HG03025 (cell line): ENCODE measurements around the gene NLRP9.
A peak's percentile ranks its signal among the peaks of the same experiment; 100 is the strongest.

Experiments used
- ATAC-seq: cut with Tn5 transposase; IDR thresholded peaks from one replicate; pipeline ENCODE4 v1.9.1; 2021; ENCODE audit warnings: mild to moderate bottlenecking, moderate library complexity; ENCODE audit not compliant: unreplicated experiment, low FRiP score

NLRP9 gene

DNA sequence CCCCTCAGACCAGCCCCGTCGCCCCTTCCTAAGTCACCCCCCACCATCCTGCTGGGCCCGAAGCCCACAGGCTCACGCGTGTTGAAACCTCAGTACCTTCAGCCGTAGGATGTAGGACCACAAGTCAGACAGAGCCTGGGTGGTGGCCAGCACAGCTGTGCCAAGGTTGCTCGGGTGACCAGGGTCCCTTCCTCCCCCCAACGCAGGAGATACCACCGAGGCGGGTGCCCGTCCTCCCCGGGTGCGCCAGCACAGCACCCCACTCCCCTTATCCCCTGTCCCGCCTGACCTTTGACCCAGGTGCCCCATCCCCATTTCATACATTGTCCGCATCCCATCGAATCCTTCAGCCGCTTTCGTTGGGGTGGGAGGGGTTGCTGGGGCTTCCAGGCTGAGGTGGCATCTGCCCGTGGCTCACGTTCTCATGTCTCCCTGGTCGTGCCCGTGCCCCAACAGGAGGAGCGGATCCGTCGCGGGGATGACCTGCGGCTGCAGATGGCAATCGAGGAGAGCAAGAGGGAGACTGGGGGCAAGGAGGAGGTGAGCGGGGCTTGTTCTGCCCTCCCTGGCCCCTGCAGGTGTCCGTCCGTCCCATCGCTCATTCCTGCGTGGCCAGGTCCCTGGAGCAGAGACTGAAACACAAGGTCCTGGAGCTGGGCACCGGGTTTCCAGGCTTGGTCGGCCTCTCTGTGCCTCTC lies 48.6 kb downstream of the NLRP9 start:
- no peak for ATAC-seq

- ATAC-seq: no peak
Measured at GRCh38 chr19:55688422-55689218, 49.6 kb downstream of the NLRP9 start.

DNA sequence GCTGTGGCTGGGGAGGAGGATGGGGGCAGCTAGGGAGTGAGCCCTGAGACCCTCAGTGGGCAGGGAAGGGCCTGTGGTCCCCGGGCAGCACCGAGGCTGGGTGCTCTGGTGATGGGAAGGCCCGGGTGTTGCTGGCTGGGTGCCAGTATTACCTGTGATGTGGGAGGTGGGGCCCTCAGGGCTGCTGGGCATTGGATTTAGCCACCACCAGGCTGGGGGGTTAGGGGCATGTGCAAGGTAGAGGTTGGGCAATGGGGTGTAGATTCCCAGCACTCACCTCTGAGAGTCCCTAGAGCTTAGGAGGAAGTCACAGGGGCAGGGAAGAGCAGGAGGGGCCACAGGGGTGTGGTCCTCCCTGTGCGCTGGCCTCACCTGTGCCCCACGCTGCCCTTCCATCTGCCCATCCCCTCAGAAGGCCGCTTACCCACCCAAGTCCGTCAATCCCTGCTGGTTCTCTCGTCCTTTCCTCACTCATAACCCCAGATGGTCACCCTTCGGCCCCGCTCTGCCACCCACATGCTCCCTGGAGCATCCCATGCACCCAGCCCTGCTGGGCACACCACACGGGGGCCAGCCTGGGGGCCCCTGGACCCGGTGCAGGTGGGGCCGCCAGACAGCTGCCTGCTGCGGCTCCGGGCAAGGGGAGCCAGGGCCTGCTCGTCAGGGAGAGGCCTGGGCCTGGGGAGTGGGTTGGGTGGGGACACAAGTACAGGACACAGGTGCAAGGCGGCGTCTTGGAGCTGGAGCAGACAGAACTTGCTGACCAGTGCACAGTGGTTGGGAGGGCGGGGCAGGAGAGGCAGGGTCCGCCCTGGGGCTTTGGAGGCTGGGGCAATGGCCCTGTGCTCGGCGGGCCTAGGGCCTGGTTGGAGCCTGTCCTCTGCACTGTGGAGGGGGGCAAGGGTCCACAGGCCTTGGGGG lies 50.7 kb downstream of the NLRP9 start:
- ATAC-seq: no peak

DNA sequence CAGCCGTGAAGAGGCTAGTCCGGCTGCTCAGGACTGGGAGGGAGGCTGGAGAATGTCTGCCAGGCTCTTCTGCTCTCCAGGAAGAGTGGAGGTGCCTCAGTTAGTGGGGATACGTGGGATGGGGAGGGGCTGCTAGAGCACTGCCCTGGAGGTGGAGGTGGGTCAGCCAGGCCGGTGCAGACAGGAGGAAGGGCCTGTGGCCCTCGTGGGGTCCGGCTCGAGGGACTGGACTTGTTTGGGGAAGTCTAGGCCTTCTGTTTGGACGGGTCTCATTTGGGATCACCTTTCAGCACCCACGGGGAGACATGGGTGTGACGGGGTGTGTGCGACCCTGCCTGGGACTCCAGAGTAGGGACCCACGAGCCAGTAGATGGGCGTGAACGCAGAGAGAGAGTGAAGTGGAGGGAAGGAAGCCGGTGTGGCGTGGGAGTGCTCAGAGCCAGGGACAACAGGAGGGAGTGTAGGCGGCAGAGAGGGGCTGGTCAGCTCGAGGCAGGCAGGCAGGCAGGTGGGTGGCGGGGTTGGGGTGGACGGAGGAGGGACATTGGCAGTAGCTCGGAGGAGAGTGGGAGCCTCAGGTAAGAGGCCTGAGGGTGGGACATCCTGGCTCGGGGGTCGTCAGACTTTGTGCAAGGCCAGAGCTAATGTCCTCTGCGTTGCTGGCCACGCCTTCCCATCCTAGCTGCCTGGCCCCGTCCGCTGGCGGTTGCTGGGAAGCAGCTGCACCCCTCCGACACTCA lies 51.7 kb downstream of the NLRP9 start:
- no peak for ATAC-seq

DNA sequence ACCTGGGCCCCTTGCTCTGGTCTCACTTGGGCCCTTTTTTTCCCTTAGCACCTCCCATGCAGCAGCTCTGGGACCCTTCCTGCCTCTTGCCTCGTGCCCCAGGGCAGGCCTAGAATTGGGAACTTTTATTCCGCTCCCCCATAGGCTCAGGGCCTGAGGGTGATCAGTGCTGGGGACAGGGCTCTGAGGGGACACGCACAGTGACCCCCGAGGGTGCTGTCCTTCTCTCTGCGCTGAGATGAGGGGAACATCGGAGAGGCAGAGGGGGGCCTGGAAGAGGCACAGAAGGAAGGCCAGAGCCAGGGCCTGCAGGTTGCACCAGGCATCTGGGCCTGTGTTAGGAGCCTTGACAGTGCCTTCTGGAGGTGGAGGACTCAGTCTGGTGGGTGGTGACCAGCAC lies 52.4 kb downstream of the NLRP9 start:
- ATAC-seq: no peak

- no peak for ATAC-seq
Measured at GRCh38 chr19:55684946-55685681, 53.1 kb downstream of the NLRP9 start.

DNA sequence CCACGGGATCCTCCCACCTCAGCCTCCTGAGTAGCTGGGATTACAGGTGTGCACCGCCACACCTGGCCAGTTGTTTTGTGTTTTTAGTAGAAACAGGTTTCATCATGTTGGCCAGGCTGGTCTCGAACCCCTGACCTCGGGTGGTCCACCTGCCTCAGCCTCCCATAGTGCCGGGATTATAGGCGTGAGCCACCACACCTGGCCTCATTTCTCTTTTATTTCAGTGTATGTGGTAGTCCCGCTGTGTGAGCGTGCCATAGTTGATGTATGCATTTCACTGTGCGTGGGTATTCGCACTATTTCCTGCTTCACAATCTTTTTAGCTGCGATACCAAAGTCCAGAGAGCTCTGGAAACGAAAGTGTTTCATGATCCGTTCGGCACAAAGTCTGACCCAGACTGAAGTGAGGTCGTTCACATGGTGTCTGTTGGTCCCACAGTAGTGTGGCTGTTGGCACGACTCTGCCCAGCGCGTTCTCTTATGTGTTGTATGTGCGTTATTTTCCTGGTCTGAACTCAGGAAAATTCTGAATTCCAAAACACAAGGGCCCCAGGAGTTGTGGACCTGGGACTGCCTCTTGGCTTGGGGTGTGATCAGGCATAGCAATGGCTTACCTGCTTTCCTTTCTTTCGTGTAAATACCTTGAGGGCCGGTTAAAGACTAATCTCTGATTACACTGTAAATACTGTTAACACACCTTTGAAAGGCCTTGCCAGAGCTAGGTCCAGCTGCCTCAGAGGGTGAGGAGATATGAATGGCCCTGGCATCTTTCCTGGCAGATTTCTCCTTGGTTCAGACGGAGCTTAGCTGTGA lies 54.5 kb downstream of the NLRP9 start:
- no peak for ATAC-seq

DNA sequence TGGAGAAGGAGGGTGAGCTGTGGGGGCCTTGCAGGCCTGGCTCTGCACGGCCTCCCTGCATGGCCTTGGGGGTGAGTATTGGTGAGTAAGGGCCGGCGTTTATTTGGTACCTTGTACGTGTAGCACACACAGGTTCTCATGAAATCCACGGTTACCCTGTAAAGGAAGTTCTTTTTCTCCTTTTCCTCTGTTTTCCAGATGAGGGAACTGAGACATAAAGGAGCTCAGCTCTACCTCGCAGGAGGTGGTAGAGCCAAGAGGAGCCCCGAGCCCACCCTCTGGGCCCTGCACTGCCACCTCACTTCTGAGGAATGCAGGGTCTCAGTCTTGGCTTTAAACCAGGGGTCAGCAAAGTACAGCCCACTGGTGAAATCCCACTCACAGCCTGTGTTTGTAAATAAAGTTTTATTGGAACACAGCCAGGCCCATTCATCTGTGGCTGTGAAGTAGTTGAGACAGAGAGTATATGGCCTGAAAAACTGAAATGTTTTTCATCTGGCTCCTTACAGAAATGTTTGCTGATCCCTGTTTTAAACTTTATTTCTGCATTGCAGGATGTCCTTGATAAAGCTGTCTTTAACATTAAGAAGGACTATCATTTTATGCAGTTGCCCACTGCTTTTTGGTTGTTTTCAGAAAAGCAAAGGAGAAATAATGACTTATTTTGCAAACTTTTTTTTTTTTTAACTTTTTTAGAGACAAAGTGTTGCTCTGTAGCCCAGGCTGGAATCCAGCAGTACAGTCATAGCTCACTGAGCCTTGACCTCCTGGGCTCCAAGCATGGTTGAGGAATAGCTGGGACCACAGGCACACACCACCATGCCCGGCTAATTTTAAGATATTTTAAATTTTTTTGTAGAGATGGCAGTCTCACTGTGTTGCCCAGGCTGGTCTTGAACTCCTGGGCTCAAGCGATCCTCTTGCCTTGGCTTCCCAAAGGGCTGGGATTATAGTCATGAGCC lies 56.8 kb downstream of the NLRP9 start:
- no peak for ATAC-seq

GRCh38 chr19:55680339-55681130 lies 57.7 kb downstream of the NLRP9 start:
- ATAC-seq: no peak

DNA sequence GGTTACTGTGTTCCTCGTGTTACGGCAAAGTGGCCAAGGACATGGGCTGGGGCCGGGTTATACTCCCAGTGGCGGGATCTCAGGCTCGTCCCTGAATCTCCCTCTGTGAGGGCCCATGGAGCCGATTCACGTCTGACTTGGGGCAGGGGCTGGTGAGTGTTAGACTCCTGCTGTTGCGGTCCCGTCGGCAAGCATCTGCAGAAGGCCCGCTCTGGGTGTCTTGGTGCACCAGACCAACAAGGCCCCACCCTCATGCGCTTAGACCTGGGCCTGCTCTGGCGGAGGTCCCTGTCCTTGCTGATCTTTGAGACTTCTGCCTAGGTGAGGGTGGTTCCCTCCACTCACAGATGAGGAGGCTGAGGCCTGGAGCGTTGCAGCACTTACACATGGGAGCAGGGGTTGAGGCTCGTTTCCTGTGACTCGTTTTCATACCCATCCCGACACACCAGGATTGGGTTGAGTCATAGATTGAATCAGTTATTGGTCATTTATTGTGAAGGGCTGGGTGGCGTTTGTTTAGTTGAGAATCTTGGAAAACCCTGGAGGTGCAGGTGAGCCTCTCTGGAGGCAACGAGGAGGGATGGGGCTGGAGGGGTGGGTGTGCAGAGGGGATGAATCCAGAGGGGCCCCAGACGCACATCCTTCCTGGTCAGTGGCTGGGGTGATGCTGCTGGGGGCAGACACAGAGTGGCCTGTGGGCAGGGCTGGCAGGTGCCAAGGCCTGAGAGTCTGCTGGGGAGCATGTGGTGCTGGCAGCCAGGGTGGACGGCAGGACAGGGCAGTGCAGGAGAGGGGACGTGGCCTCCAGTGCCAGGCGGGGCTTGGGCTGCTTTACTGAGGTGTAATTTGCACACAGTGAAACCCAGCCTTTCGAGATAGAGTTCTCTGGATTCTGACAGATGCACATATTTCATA lies 58.6 kb downstream of the NLRP9 start:
- ATAC-seq: no peak

GRCh38 chr19:55678121-55678671 lies 60.0 kb downstream of the NLRP9 start:
- peak; percentile 56 for ATAC-seq

GRCh38 chr19:55677572-55678028 lies 60.6 kb downstream of the NLRP9 start:
- no peak for ATAC-seq

DNA sequence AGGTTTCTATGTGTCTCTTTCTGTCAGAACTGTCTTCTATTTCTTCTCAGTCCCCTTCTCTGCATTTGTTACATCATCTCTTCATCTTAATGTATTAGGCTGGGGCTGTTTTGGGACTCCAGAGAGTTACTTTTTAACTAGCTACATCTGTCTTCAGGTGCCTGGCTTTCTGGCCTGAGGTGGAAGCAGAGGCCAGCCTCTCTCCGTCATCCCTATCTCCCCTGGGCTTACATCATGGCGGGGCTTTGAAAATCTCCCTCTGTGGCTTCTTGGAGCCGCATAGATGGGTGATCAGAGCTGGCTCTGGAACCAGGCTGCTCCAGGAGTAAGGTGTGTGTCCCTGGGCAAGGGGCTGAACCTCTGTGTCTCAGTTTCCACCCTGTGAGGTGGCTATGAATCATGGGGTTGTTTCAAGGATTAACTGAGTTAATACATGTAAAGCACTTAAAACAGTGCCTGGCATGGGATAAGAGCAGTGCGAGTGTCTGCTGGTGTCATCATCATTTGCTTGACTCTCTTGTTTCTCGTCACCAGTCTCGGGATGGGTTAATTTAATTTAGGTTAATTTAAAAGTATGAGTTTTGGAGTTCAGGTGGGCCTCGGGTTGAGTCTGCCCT lies 61.2 kb downstream of the NLRP9 start:
- ATAC-seq: no peak

GRCh38 chr19:55676383-55676782 lies 61.8 kb downstream of the NLRP9 start:
- ATAC-seq: no peak
